ENCODE measurements around the gene NME3.

GRCh38 chr16:1810536-1810935, 39.2 kb upstream of the NME3 start:
- TF ChIP-seq EZH2 (IDR thresholded peaks at IDR 0.05; ENCODE audit: low read depth), result no peak
- TF ChIP-seq CTCF (conservative IDR thresholded peaks at IDR 0.05), result no peak
